H9 (cell line): ENCODE measurements around the gene ZNF836. TPM values are rescaled to one million over a fixed set of nuclear protein-coding genes. Genes with fewer than 3 reads are reported as not detected.
"Not testable (repeated sequence)": the region's sequence is repeated elsewhere in the genome, so short reads cannot be mapped to it uniquely, and the experiment has no call there.

Source experiments
- DNase-seq: peaks from one replicate; pipeline ENCODE4 v3.0.0-alpha.2; 2017
- H2AFZ ChIP-seq: one replicate; pipeline ENCODE4 v1.6.1; 2013; ENCODE audit warnings: mild to moderate bottlenecking, low read length, control low read depth, moderate library complexity
- H2AK5ac ChIP-seq: 2 replicates; pipeline ENCODE4 v1.6.1; 2013; ENCODE audit warnings: low read length, control low read depth, mixed read lengths; ENCODE audit not compliant: insufficient read length
- H2BK120ac ChIP-seq: one replicate; pipeline ENCODE4 v1.6.1; 2013; ENCODE audit warnings: low read depth, mild to moderate bottlenecking, low read length, control low read depth, inconsistent platforms; ENCODE audit not compliant: poor library complexity, severe bottlenecking
- H2BK12ac ChIP-seq: 2 replicates; pipeline ENCODE4 v1.6.1; 2013; ENCODE audit warnings: low read length, control low read depth, mixed read lengths, low read depth; ENCODE audit not compliant: insufficient read length
- H2BK15ac ChIP-seq: 2 replicates; pipeline ENCODE4 v1.6.1; 2013; ENCODE audit warnings: low read depth, low read length, control low read depth
- H2BK20ac ChIP-seq: one replicate; pipeline ENCODE4 v1.6.1; 2013; ENCODE audit warnings: low read depth, mild to moderate bottlenecking, low read length, control low read depth, inconsistent platforms; ENCODE audit not compliant: poor library complexity, severe bottlenecking
- H2BK5ac ChIP-seq: 2 replicates; pipeline ENCODE4 v1.6.1; 2013; ENCODE audit warnings: low read length, control low read depth, mixed read lengths; ENCODE audit not compliant: insufficient read length
- H3K14ac ChIP-seq: 2 replicates; pipeline ENCODE4 v1.6.1; 2013; ENCODE audit warnings: low read length, control low read depth; ENCODE audit not compliant: insufficient read depth
- H3K18ac ChIP-seq: 2 replicates; pipeline ENCODE4 v1.6.1; 2013; ENCODE audit warnings: low read depth, mild to moderate bottlenecking, mixed read lengths, low read length, control low read depth; ENCODE audit not compliant: insufficient read length
- H3K23ac ChIP-seq: 2 replicates; pipeline ENCODE4 v1.6.1; 2013; ENCODE audit warnings: low read length, control low read depth, mixed read lengths, low read depth; ENCODE audit not compliant: insufficient read length
- H3K23me2 ChIP-seq: 2 replicates; pipeline ENCODE4 v1.6.1; 2013; ENCODE audit warnings: low read depth, mild to moderate bottlenecking, mixed read lengths, low read length, control low read depth; ENCODE audit not compliant: insufficient read length, poor library complexity, severe bottlenecking
- H3K27ac ChIP-seq: 2 replicates; pipeline ENCODE4 v1.5.1; 2013; ENCODE audit warnings: low read length, control low read depth, mixed read lengths, low read depth; ENCODE audit not compliant: insufficient read length
- H3K27me3 ChIP-seq: 2 replicates; pipeline ENCODE4 v1.6.1; 2013; ENCODE audit warnings: low read length, control low read depth, inconsistent platforms; ENCODE audit not compliant: insufficient read depth
- H3K4ac ChIP-seq: 2 replicates; pipeline ENCODE4 v1.6.1; 2013; ENCODE audit warnings: low read depth, mild to moderate bottlenecking, control low read depth, inconsistent platforms, low read length, moderate library complexity
- H3K4me1 ChIP-seq: 2 replicates; pipeline ENCODE4 v1.6.1; 2013; ENCODE audit warnings: low read length, control low read depth, inconsistent platforms; ENCODE audit not compliant: insufficient read depth
- H3K4me2 ChIP-seq: 2 replicates; pipeline ENCODE4 v1.6.1; 2013; ENCODE audit warnings: low read length, control low read depth, mixed read lengths; ENCODE audit not compliant: insufficient read length, insufficient read depth
- H3K56ac ChIP-seq: 2 replicates; pipeline ENCODE4 v1.6.1; 2013; ENCODE audit warnings: low read depth, mild to moderate bottlenecking, mixed read lengths, low read length, control low read depth; ENCODE audit not compliant: insufficient read length
- H3K79me1 ChIP-seq: 2 replicates; pipeline ENCODE4 v1.6.1; 2013; ENCODE audit warnings: low read depth, mild to moderate bottlenecking, moderate library complexity, low read length, control low read depth, inconsistent platforms; ENCODE audit not compliant: insufficient read depth, poor library complexity, severe bottlenecking
- H3K79me2 ChIP-seq: 2 replicates; pipeline ENCODE4 v1.6.1; 2013; ENCODE audit warnings: low read length, control low read depth, inconsistent platforms; ENCODE audit not compliant: insufficient read depth
- H3K9ac ChIP-seq: 2 replicates; pipeline ENCODE4 v1.6.1; 2013; ENCODE audit warnings: low read length, control low read depth, mixed read lengths; ENCODE audit not compliant: insufficient read length; ENCODE audit errors: extremely low read depth
- H3K9me3 ChIP-seq: one replicate; pipeline ENCODE4 v1.6.1; 2013; ENCODE audit warnings: low read depth, low read length, inconsistent platforms; ENCODE audit not compliant: control insufficient read depth
- H3T11ph ChIP-seq: one replicate; pipeline ENCODE4 v1.6.1; 2013; ENCODE audit warnings: mild to moderate bottlenecking, low read length, control low read depth, inconsistent platforms
- H4K20me1 ChIP-seq: one replicate; pipeline ENCODE4 v1.6.1; 2013; ENCODE audit not compliant: control insufficient read depth, insufficient read length, insufficient read depth
- H4K5ac ChIP-seq: 2 replicates; pipeline ENCODE4 v1.6.1; 2013; ENCODE audit warnings: low read depth, mild to moderate bottlenecking, mixed read lengths, low read length, control low read depth; ENCODE audit not compliant: insufficient read length
- H4K8ac ChIP-seq: replicated peaks from 2 replicates; pipeline ENCODE4 v1.6.1; 2013; ENCODE audit warnings: low read length, control low read depth, mixed read lengths, low read depth; ENCODE audit not compliant: insufficient read length
- H4K91ac ChIP-seq: 2 replicates; pipeline ENCODE4 v1.6.1; 2013; ENCODE audit warnings: low read depth, mild to moderate bottlenecking, moderate library complexity, mixed read lengths, low read length, control low read depth; ENCODE audit not compliant: insufficient read length
- H3K27ac Mint-ChIP-seq, 3 experiments: 2 replicates in 2 of 3; 3 replicates in 1 of 3; pipeline ENCODE4 v1.8.0; 2020 to 2021; ENCODE audit warnings: mixed read lengths in 3 of 3, mild to moderate bottlenecking in 1 of 3, moderate library complexity in 1 of 3
- H3K27me3 Mint-ChIP-seq: 2 replicates; pipeline ENCODE4 v1.8.0; 2021; ENCODE audit warnings: low read depth, mild to moderate bottlenecking, moderate library complexity, mixed read lengths
- H3K36me3 Mint-ChIP-seq, 3 experiments: 2 replicates in 2 of 3; 3 replicates in 1 of 3; pipeline ENCODE4 v1.8.0; 2020 to 2021; ENCODE audit warnings: low read depth in 3 of 3, mixed read lengths in 3 of 3; ENCODE audit not compliant: insufficient read depth in 1 of 3
- H3K4me1 Mint-ChIP-seq, 2 experiments: 2 replicates each; pipeline ENCODE4 v1.8.0; 2020; ENCODE audit warnings: mixed read lengths in 2 of 2
- H3K4me3 Mint-ChIP-seq, 2 experiments: 2 replicates in 1 of 2; 3 replicates in 1 of 2; pipeline ENCODE4 v1.8.0; 2020 to 2021; ENCODE audit warnings: mild to moderate bottlenecking in 2 of 2, mixed read lengths in 2 of 2, moderate library complexity in 1 of 2
- H3K9me3 Mint-ChIP-seq, 2 experiments: 2 replicates in 1 of 2; 3 replicates in 1 of 2; pipeline ENCODE4 v1.8.0; 2020; ENCODE audit warnings: mild to moderate bottlenecking in 2 of 2, mixed read lengths in 2 of 2, moderate library complexity in 1 of 2
- WGBS: extraction: QIAGEN DNeasy Blood & Tissue Kit; methylation state at CpG from one replicate; pipeline ENCODE4 v1.1.7; 2013; ENCODE audit warnings: missing lambda C conversion rate, low lambda C conversion rate, mixed read lengths; ENCODE audit not compliant: insufficient read length; ENCODE audit errors: extremely low coverage; 5-methylcytosine and 5-hydroxymethylcytosine counted together
- total RNA-seq: library from RNA; stranded (reverse); gene quantifications from 2 replicates; pipeline ENCODE4 v1.2.1, GENCODE V29; 2021
- TF ChIP-seq, protein P1 (sequence below): fragments of 200-600 bp; sonication (generic); conservative IDR thresholded peaks from 3 replicates; pipeline ENCODE4 v1.8.0; 2021; ENCODE audit warnings: antibody characterized with exemption, mild to moderate bottlenecking

ZNF836 gene
- total RNA-seq, 1 experiment from 2014 or later: 17.4 TPM

DNA sequence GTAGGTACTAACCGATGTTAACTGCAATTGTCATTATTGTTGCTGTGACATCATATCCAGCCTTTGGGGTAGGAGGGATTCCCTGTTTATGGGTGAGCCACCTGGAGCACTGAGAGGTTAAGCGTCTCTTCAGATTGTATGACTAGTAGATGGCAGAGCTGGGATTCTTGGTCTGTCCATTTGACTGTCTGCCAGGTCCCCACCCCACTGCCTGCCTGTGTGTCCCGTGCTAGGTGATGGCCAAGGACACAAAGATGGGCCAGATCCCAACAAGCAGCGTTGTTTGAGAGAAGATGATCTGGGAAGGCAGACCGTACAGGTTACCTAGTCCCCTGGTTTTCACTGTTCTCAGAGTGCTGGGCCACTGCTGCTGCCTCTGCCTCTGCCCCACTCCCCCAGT is 35.1 kb upstream of the ZNF836 start:
- no CpG with 5 or more reads among the region's 5 CpGs for WGBS
- no peak for DNase-seq
- no peak overlapping the region for H3T11ph ChIP-seq

GRCh38 chr19:52200755-52201391 is 29.5 kb upstream of the ZNF836 start:
- not testable (repeated sequence) for H4K5ac ChIP-seq, H3K4ac ChIP-seq, H3K4me1 Mint-ChIP-seq, H3T11ph ChIP-seq, H3K27me3 ChIP-seq, H3K23me2 ChIP-seq, H2AK5ac ChIP-seq, H2AFZ ChIP-seq, H2BK12ac ChIP-seq, H3K14ac ChIP-seq, H3K9me3 ChIP-seq, H3K4me3 Mint-ChIP-seq, H4K91ac ChIP-seq, H3K9me3 Mint-ChIP-seq, H2BK15ac ChIP-seq, H3K27ac Mint-ChIP-seq, H3K27ac ChIP-seq, H3K18ac ChIP-seq, H3K56ac ChIP-seq, H4K20me1 ChIP-seq, H3K23ac ChIP-seq, H4K8ac ChIP-seq, DNase-seq, H2BK20ac ChIP-seq, H2BK120ac ChIP-seq, H2BK5ac ChIP-seq, H3K9ac ChIP-seq, H3K4me1 ChIP-seq, H3K4me2 ChIP-seq, H3K27me3 Mint-ChIP-seq
- Histone ChIP-seq H3K79me2 (peaks cover 14% of the 10 kb centered on the region; the same call in 1 of the 2 replicates), H3K79me1 (peaks cover 18% of the 10 kb centered on the region)
- H3K36me3 Mint-ChIP-seq: peaks cover 24 to 72% (median 63%) of the 10 kb centered on the region in 3 experiments; a peak in 6 of 7 replicates
- WGBS: no CpG with 5 or more reads among the region's 17 CpGs

More for the DNA sequence above, 35.1 kb upstream of the ZNF836 start:
- Mint-ChIP-seq H3K9me3 (no peaks in the 10 kb centered on the region), H3K27me3 (no peaks in the 10 kb centered on the region), H3K36me3 (peaks cover 36 to 92% (median 91%) of the 10 kb centered on the region in 3 experiments), H3K27ac (no peak overlapping the region), H3K4me1 (no peaks in the 10 kb centered on the region), H3K4me3 (no peak overlapping the region)
- Histone ChIP-seq H3K27ac (no peak overlapping the region), H4K8ac (no peak overlapping the region), H3K9ac (no peak overlapping the region), H2BK12ac (no peak overlapping the region), H3K56ac (no peak overlapping the region), H3K4me1 (no peaks in the 10 kb centered on the region), H3K79me2 (no peaks in the 10 kb centered on the region), H3K14ac (no peak overlapping the region), H2BK120ac (no peak overlapping the region), H2AFZ (no peak overlapping the region), H3K23me2 (no peaks in the 10 kb centered on the region), H4K5ac (no peak overlapping the region), H3K9me3 (no peaks in the 10 kb centered on the region), H2BK5ac (no peak overlapping the region), H2BK15ac (no peak overlapping the region), H3K27me3 (no peaks in the 10 kb centered on the region), H3K23ac (no peak overlapping the region), H3K4ac (no peak overlapping the region), H4K91ac (no peak overlapping the region), H4K20me1 (peaks cover 2% of the 10 kb centered on the region), H3K4me2 (no peak overlapping the region), H2AK5ac (no peak overlapping the region), H3K79me1 (no peaks in the 10 kb centered on the region), H3K18ac (no peak overlapping the region), H2BK20ac (no peak overlapping the region)
- TF ChIP-seq, protein P1, sequence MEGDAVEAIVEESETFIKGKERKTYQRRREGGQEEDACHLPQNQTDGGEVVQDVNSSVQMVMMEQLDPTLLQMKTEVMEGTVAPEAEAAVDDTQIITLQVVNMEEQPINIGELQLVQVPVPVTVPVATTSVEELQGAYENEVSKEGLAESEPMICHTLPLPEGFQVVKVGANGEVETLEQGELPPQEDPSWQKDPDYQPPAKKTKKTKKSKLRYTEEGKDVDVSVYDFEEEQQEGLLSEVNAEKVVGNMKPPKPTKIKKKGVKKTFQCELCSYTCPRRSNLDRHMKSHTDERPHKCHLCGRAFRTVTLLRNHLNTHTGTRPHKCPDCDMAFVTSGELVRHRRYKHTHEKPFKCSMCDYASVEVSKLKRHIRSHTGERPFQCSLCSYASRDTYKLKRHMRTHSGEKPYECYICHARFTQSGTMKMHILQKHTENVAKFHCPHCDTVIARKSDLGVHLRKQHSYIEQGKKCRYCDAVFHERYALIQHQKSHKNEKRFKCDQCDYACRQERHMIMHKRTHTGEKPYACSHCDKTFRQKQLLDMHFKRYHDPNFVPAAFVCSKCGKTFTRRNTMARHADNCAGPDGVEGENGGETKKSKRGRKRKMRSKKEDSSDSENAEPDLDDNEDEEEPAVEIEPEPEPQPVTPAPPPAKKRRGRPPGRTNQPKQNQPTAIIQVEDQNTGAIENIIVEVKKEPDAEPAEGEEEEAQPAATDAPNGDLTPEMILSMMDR: no peak
